IMR-90 (cell line): ENCODE data around the gene ATP2B2. TPM values are rescaled to one million over a fixed set of nuclear protein-coding genes. Genes with fewer than 3 reads are reported as not detected.

ENCODE experiments used
- ATAC-seq: fragments of 200-7000 bp; cut with Tn5 transposase; 2 replicates; pipeline ENCODE4 v1.9.1; 2020; ENCODE audit warnings: low read depth, mild to moderate bottlenecking, moderate library complexity
- BruUV-seq: library from RNA; stranded (reverse); fragments of 400-500 nt; replicated peaks from 2 replicates; lab custom pipeline; 2021; lab: Mats Ljungman, UMichigan
- CTCF ChIA-PET: fragments of 300-600 bp; formaldehyde crosslinking; extraction: SDS; loops from one replicate; lab custom pipeline; 2021; ENCODE audit warnings: antibody characterized with exemption; lab: Yijun Ruan, JAX
- POLR2A ChIA-PET: fragments of 300-600 bp; sonication (Branson Sonifier 250); formaldehyde crosslinking; loops from one replicate; lab custom pipeline; 2022; ENCODE audit warnings: antibody characterized with exemption; ENCODE audit not compliant: unreplicated experiment; lab: Charles Lee
- DNase-seq: peaks from one replicate; pipeline ENCODE4 v3.0.0; 2013
- H2AFZ ChIP-seq: replicated peaks from 2 replicates; pipeline ENCODE3; 2013; ENCODE audit warnings: low read length, mild to moderate bottlenecking; ENCODE audit not compliant: poor library complexity
- H2AK5ac ChIP-seq: 2 replicates; pipeline ENCODE4 v1.6.1; 2013; ENCODE audit warnings: low read depth, low read length, inconsistent platforms
- H2AK9ac ChIP-seq: replicated peaks from 2 replicates; pipeline ENCODE3; 2013; ENCODE audit warnings: mild to moderate bottlenecking, low read depth, low read length, moderate library complexity; ENCODE audit not compliant: poor library complexity
- H2BK120ac ChIP-seq: 2 replicates; pipeline ENCODE4 v1.6.1; 2013; ENCODE audit warnings: low read depth, low read length, inconsistent platforms
- H2BK15ac ChIP-seq: 3 replicates; pipeline ENCODE4 v1.6.1; 2013; ENCODE audit warnings: low read depth, low read length, inconsistent platforms
- H2BK20ac ChIP-seq: 2 replicates; pipeline ENCODE4 v1.6.1; 2013; ENCODE audit warnings: low read depth, mild to moderate bottlenecking, inconsistent platforms, low read length, moderate library complexity
- H2BK5ac ChIP-seq: 2 replicates; pipeline ENCODE4 v1.6.1; 2013; ENCODE audit warnings: mild to moderate bottlenecking, low read depth, low read length, inconsistent platforms; ENCODE audit not compliant: poor library complexity, severe bottlenecking
- H3K14ac ChIP-seq: replicated peaks from 2 replicates; pipeline ENCODE4 v1.6.1; 2013; ENCODE audit warnings: low read depth, low read length, inconsistent platforms
- H3K18ac ChIP-seq: 2 replicates; pipeline ENCODE4 v1.6.1; 2013; ENCODE audit warnings: low read depth, low read length, control low read depth
- H3K23ac ChIP-seq: 2 replicates; pipeline ENCODE4 v1.6.1; 2013; ENCODE audit warnings: low read depth, low read length, inconsistent platforms
- H3K27ac ChIP-seq: 2 replicates; pipeline ENCODE4 v1.5.1; 2013; ENCODE audit warnings: mild to moderate bottlenecking, control low read depth, low read length; ENCODE audit not compliant: insufficient read depth
- H3K27me3 ChIP-seq: 2 replicates; pipeline ENCODE4 v1.6.1; 2013; ENCODE audit warnings: low read length; ENCODE audit not compliant: control insufficient read depth, insufficient read depth
- H3K36me3 ChIP-seq: 2 replicates; pipeline ENCODE4 v1.6.1; 2013; ENCODE audit warnings: low read length, mixed read lengths; ENCODE audit not compliant: control insufficient read depth, insufficient read depth
- H3K4ac ChIP-seq: 2 replicates; pipeline ENCODE4 v1.6.1; 2013; ENCODE audit warnings: low read depth, low read length, inconsistent platforms
- H3K4me1 ChIP-seq: 2 replicates; pipeline ENCODE4 v1.6.1; 2013; ENCODE audit warnings: low read length, mixed read lengths; ENCODE audit not compliant: control insufficient read depth, insufficient read depth
- H3K4me2 ChIP-seq: 2 replicates; pipeline ENCODE4 v1.6.1; 2013; ENCODE audit warnings: low read depth, mild to moderate bottlenecking, control low read depth, low read length, moderate library complexity
- H3K4me3 ChIP-seq: 2 replicates; pipeline ENCODE4 v1.5.1; 2013; ENCODE audit warnings: low read depth, mild to moderate bottlenecking, control low read depth, low read length, moderate library complexity; ENCODE audit not compliant: insufficient read depth
- H3K56ac ChIP-seq: 2 replicates; pipeline ENCODE4 v1.6.1; 2013; ENCODE audit warnings: low read length, inconsistent platforms; ENCODE audit not compliant: insufficient read depth; ENCODE audit errors: extremely low read depth
- H3K79me1 ChIP-seq, 2 experiments: 2 replicates each; pipeline ENCODE4 v1.6.1; 2013; ENCODE audit warnings: low read length in 2 of 2, inconsistent platforms in 1 of 2, low read depth in 1 of 2
- H3K9ac ChIP-seq: 2 replicates; pipeline ENCODE4 v1.6.1; 2013; ENCODE audit warnings: low read depth, low read length, control low read depth
- H3K9me1 ChIP-seq: 2 replicates; pipeline ENCODE4 v1.6.1; 2013; ENCODE audit warnings: low read length, inconsistent platforms; ENCODE audit not compliant: insufficient read depth
- H3K9me3 ChIP-seq: 2 replicates; pipeline ENCODE4 v1.6.1; 2013; ENCODE audit warnings: low read length; ENCODE audit not compliant: control insufficient read depth, insufficient read depth
- H4K20me1 ChIP-seq: 2 replicates; pipeline ENCODE4 v1.6.1; 2013; ENCODE audit warnings: low read length, inconsistent platforms; ENCODE audit not compliant: insufficient read depth
- H4K5ac ChIP-seq: 2 replicates; pipeline ENCODE4 v1.6.1; 2013; ENCODE audit warnings: mild to moderate bottlenecking, low read depth, low read length, control low read depth
- H4K8ac ChIP-seq, 2 experiments: 2 replicates each; pipeline ENCODE4 v1.6.1; 2013; ENCODE audit warnings: low read depth in 2 of 2, low read length in 2 of 2, control low read depth in 1 of 2, inconsistent platforms in 1 of 2
- H4K91ac ChIP-seq: 2 replicates; pipeline ENCODE4 v1.6.1; 2013; ENCODE audit warnings: low read depth, low read length, inconsistent platforms; ENCODE audit not compliant: insufficient read depth
- CTCF ChIP-seq: conservative IDR thresholded peaks from 2 replicates; pipeline ENCODE4 v1.5.1; 2012; ENCODE audit warnings: mild to moderate bottlenecking, low read depth, low read length, improper control_type of control experiment
- MXI1 ChIP-seq: IDR thresholded peaks from 2 replicates; pipeline ENCODE4 v1.6.1; 2012; ENCODE audit warnings: low read depth, mild to moderate bottlenecking, low read length, moderate library complexity, borderline replicate concordance
- RAD21 ChIP-seq: IDR thresholded peaks from 2 replicates; pipeline ENCODE4 v1.6.1; 2012; ENCODE audit warnings: low read length, improper control_type of control experiment
- SMC3 ChIP-seq: fragments of 150-350 bp; IDR thresholded peaks from 2 replicates; pipeline ENCODE4 v1.6.1; 2016; ENCODE audit warnings: low read depth, mild to moderate bottlenecking, antibody characterized with exemption, low read length, moderate library complexity
- WGBS, 2 experiments: methylation state at CpG; one replicate each; pipeline versions ENCODE4 v1.1.5 to v1.1.7; 2013; ENCODE audit warnings: missing lambda C conversion rate in 2 of 2; ENCODE audit not compliant: insufficient read length in 1 of 2; ENCODE audit errors: extremely low coverage in 2 of 2; 5-methylcytosine and 5-hydroxymethylcytosine counted together
- dilution Hi-C: fragments of 300-500 bp; cut with HindIII; formaldehyde crosslinking; loops from one replicate; pipeline ENCODE4 v1.14.3; 2018; ENCODE audit warnings: low sequenced_read_pairs; ENCODE audit not compliant: unreplicated experiment
- in situ Hi-C: fragments of 300-500 bp; cut with MboI; formaldehyde crosslinking; loops from 3 replicates; pipeline ENCODE4 v1.14.3; 2019; ENCODE audit warnings: low sequenced_read_pairs, inconsistent platforms, mixed read lengths
- intact Hi-C: fragments of 100-400 bp; cut with micrococcal nuclease; formaldehyde crosslinking; loops from 2 replicates; pipeline ENCODE4 v1.10.0; 2022
- polyA plus RNA-seq, 3 experiments: library from polyadenylated mRNA; depleted of rRNA; stranded (reverse); fragments of >200 nt; gene quantifications; 2 replicates each; pipeline ENCODE4 v1.2.3, GENCODE V29; 2012; ENCODE audit warnings: low replicate concordance in 1 of 3
- total RNA-seq: library from RNA; depleted of rRNA; stranded (reverse); fragments of >200 nt; gene quantifications from 2 replicates; pipeline ENCODE4 v1.2.3, GENCODE V29; 2012

Gene ATP2B2
- total and polyA plus RNA-seq, 2 of the 4 experiments (the other 2 are of a cell fraction) = under 0.01 to 0.02 TPM

- Histone ChIP-seq H3K18ac (no peak overlapping the region), H3K4ac (no peak overlapping the region), H3K4me2 (no peak overlapping the region), H4K91ac (no peak overlapping the region), H4K20me1 (no peaks in the 10 kb centered on the region), H2BK5ac (no peak overlapping the region), H2AK9ac (no peak overlapping the region), H3K56ac (no peak overlapping the region), H3K27ac (no peak overlapping the region), H3K36me3 (no peaks in the 10 kb centered on the region), H3K4me3 (no peak overlapping the region), H2BK120ac (no peak overlapping the region), H3K27me3 (peaks cover 58% of the 10 kb centered on the region), H3K79me1 (no peaks in the 10 kb centered on the region), H3K9ac (no peak overlapping the region), H2BK15ac (no peak overlapping the region), H3K14ac (no peak overlapping the region), H3K23ac (no peak overlapping the region), H4K8ac (no peak overlapping the region), H3K9me1 (no peaks in the 10 kb centered on the region), H3K4me1 (no peaks in the 10 kb centered on the region), H3K9me3 (no peaks in the 10 kb centered on the region), H2BK20ac (no peak overlapping the region), H4K5ac (no peak overlapping the region), H2AFZ (no peak overlapping the region), H2AK5ac (no peak overlapping the region)
- dilution Hi-C loops = no loop called here
- WGBS, 2 experiments = no CpG with 5 or more reads among the region's 2 CpGs
- POLR2A ChIA-PET = no interaction called here
- intact Hi-C loops = loop anchor here (1.0 kb wide), 1 partner anchor 321 kb away; no protein-coding TSS in a partner anchor
- CTCF ChIA-PET = interaction anchor here (0.7 to 1.8 kb wide), 2 partner anchors 263 to 321 kb away, joined by 3 to 7 read pairs; no protein-coding TSS in a partner anchor
- ATAC-seq = no peak; the same call in 1 of the 2 replicates
- DNase-seq = peak; percentile 23
- BruUV-seq = no TSS peak
- TF ChIP-seq SMC3 (peak; percentile 43; the same call in 1 of the 2 replicates), RAD21 (peak; percentile 72), MXI1 (no peak), CTCF (peak; percentile 45)
- in situ Hi-C loops = no loop called here
Observed at GRCh38 chr3:10417847-10418246, 87.5 kb downstream of the ATP2B2 start.
